COR-L47 (cell line): ENCODE results near the gene FAR1.
"Not testable (repeated sequence)": the region's sequence is repeated elsewhere in the genome, so short reads cannot be mapped to it uniquely, and the experiment has no call there.

Experiments
- DNase-seq: peaks from one replicate; lab custom pipeline; 2025; lab: John Stamatoyannopoulos, UW

Gene FAR1

GRCh38 chr11:13705710-13706109, 37.2 kb downstream of the FAR1 start:
- DNase-seq = no peak

GRCh38 chr11:13713982-13714381, 45.5 kb downstream of the FAR1 start:
- no peak for DNase-seq

GRCh38 chr11:13717331-13717730, 48.9 kb downstream of the FAR1 start:
- DNase-seq = no peak

- DNase-seq = no peak
These were observed 49.9 kb downstream of the FAR1 start for GRCh38 chr11:13718394-13718793.

GRCh38 chr11:13720940-13721339, 52.5 kb downstream of the FAR1 start:
- no peak for DNase-seq

- no peak for DNase-seq
These were observed 53.3 kb downstream of the FAR1 start for GRCh38 chr11:13721760-13722159.

GRCh38 chr11:13726456-13726855, 58.0 kb downstream of the FAR1 start:
- no peak for DNase-seq

GRCh38 chr11:13728076-13728475, 59.6 kb downstream of the FAR1 start:
- no peak for DNase-seq

- DNase-seq = no peak
These were observed 66.1 kb downstream of the FAR1 start for GRCh38 chr11:13734530-13734929.

- no peak for DNase-seq
These were observed 76.7 kb downstream of the FAR1 start for GRCh38 chr11:13745165-13745564.

- not testable (repeated sequence) for DNase-seq
These were observed 84.8 kb downstream of the FAR1 start for GRCh38 chr11:13753316-13753715.

- DNase-seq = no peak
These were observed 90.6 kb downstream of the FAR1 start for GRCh38 chr11:13759050-13759449.

GRCh38 chr11:13760115-13760514, 91.6 kb downstream of the FAR1 start:
- no peak for DNase-seq

GRCh38 chr11:13761250-13761649, 92.8 kb downstream of the FAR1 start:
- DNase-seq = no peak

- DNase-seq = no peak
These were observed 93.2 kb downstream of the FAR1 start for GRCh38 chr11:13761716-13762115.

GRCh38 chr11:13762718-13763117, 94.2 kb downstream of the FAR1 start:
- no peak for DNase-seq

- no peak for DNase-seq
These were observed 94.9 kb downstream of the FAR1 start for GRCh38 chr11:13763341-13763740.

GRCh38 chr11:13765886-13766285, 97.4 kb downstream of the FAR1 start:
- DNase-seq = no peak

GRCh38 chr11:13767471-13767870, 99.0 kb downstream of the FAR1 start:
- DNase-seq = no peak

GRCh38 chr11:13769188-13769587, 100.7 kb downstream of the FAR1 start:
- no peak for DNase-seq

GRCh38 chr11:13771151-13771550, 102.7 kb downstream of the FAR1 start:
- no peak for DNase-seq

- peak; percentile 67 for DNase-seq
These were observed 104.0 kb downstream of the FAR1 start for GRCh38 chr11:13772223-13773046.

- no peak for DNase-seq
These were observed 107.0 kb downstream of the FAR1 start for GRCh38 chr11:13775471-13775870.
